ENCODE measurements around the gene GABPA.

GRCh38 chr21:25790122-25790877, 55.5 kb downstream of the GABPA start:
- no peak for TF ChIP-seq POLR2A (IDR thresholded peaks at IDR 0.05; ENCODE audit: low read length)
- no peak for TF ChIP-seq GATA1 (IDR thresholded peaks at IDR 0.05; ENCODE audit: low read depth, low read length)
